CD4-positive, alpha-beta memory T cell (primary cell): Measurements from ENCODE around the gene SINHCAF. TPM values are rescaled to one million over a fixed set of nuclear protein-coding genes. Genes with fewer than 3 reads are reported as not detected.
"Not testable (repeated sequence)": the region's sequence is repeated elsewhere in the genome, so short reads cannot be mapped to it uniquely, and the experiment has no call there.

Source experiments
- CTCF ChIA-PET: fragments of 350-600 bp; sonication (Branson Sonifier 250); formaldehyde crosslinking; loops from one replicate; lab custom pipeline; 2021; ENCODE audit warnings: inconsistent platforms; ENCODE audit not compliant: partially characterized antibody; lab: Charles Lee
- POLR2A ChIA-PET: fragments of 350-600 bp; sonication (Branson Sonifier 250); formaldehyde crosslinking; loops from one replicate; lab custom pipeline; 2021; ENCODE audit not compliant: partially characterized antibody; lab: Charles Lee
- DNase-seq, 5 donors: peaks; one replicate each; pipeline versions ENCODE4 v3.0.0 to v3.0.0-alpha.2; 2020 to 2022; ENCODE audit warnings: mixed read lengths in 1 of 5
- H3K27ac ChIP-seq: one replicate; pipeline ENCODE4 v1.7.0; 2013; ENCODE audit warnings: low read depth, low read length
- H3K27me3 ChIP-seq: 2 replicates; pipeline ENCODE4 v1.7.0; 2013; ENCODE audit warnings: mild to moderate bottlenecking, low read length, moderate library complexity; ENCODE audit not compliant: insufficient read depth
- H3K36me3 ChIP-seq: 2 replicates; pipeline ENCODE4 v1.7.0; 2013; ENCODE audit warnings: mild to moderate bottlenecking, low read length, moderate library complexity; ENCODE audit not compliant: insufficient read depth
- H3K4me1 ChIP-seq: 2 replicates; pipeline ENCODE4 v1.7.0; 2013; ENCODE audit warnings: mild to moderate bottlenecking, low read length, moderate library complexity; ENCODE audit not compliant: insufficient read depth
- H3K4me3 ChIP-seq, 2 donors: one replicate each; pipeline ENCODE4 v1.7.0; 2013; ENCODE audit warnings: low read length in 2 of 2, mild to moderate bottlenecking in 1 of 2
- H3K9me3 ChIP-seq, 2 donors: one replicate each; pipeline ENCODE4 v1.7.0; 2013; ENCODE audit warnings: low read length in 2 of 2, control low read depth in 1 of 2; ENCODE audit not compliant: control insufficient read depth in 1 of 2
- H3K27ac Mint-ChIP-seq, 7 donors: one replicate each; pipeline ENCODE4 v1.8.0; 2020 to 2021; ENCODE audit warnings: mixed read lengths in 7 of 7, mild to moderate bottlenecking in 6 of 7, inconsistent platforms in 3 of 7, moderate library complexity in 3 of 7
- H3K27me3 Mint-ChIP-seq, 2 donors: one replicate each; pipeline ENCODE4 v1.8.0; 2020 to 2021; ENCODE audit warnings: mixed read lengths in 2 of 2
- H3K36me3 Mint-ChIP-seq, 2 donors: one replicate each; pipeline ENCODE4 v1.8.0; 2020 to 2021; ENCODE audit warnings: mixed read lengths in 2 of 2, inconsistent platforms in 1 of 2, mild to moderate bottlenecking in 1 of 2
- H3K4me1 Mint-ChIP-seq, 4 donors: one replicate each; pipeline ENCODE4 v1.8.0; 2020 to 2021; ENCODE audit warnings: mixed read lengths in 4 of 4, mild to moderate bottlenecking in 1 of 4
- H3K4me3 Mint-ChIP-seq, 8 donors: one replicate each; pipeline ENCODE4 v1.8.0; 2020 to 2021; ENCODE audit warnings: mixed read lengths in 8 of 8, mild to moderate bottlenecking in 7 of 8, moderate library complexity in 6 of 8, inconsistent platforms in 3 of 8
- H3K9me3 Mint-ChIP-seq, 8 donors: one replicate each; pipeline ENCODE4 v1.8.0; 2020 to 2021; ENCODE audit warnings: mixed read lengths in 8 of 8, mild to moderate bottlenecking in 5 of 8, inconsistent platforms in 3 of 8, moderate library complexity in 1 of 8
- intact Hi-C: fragments of 100-400 bp; cut with micrococcal nuclease; formaldehyde crosslinking; loops from one replicate; pipeline ENCODE4 v1.15.1; 2023
- polyA plus RNA-seq, 2 donors: library from polyadenylated mRNA; unstranded; fragments of 300-500 nt; fragmentation: Illumina TruSeq; gene quantifications; one replicate each; pipeline ENCODE4 v1.2.3, GENCODE V29; 2021
- total RNA-seq, 2 experiments: library from RNA; stranded (reverse); gene quantifications; one replicate each; pipeline ENCODE4 v1.2.3, GENCODE V29; 2021

The SINHCAF gene
- total and polyA plus RNA-seq, 4 experiments from 2014 or later, result 69.6 to 98.5 (median 92.2) TPM

DNA sequence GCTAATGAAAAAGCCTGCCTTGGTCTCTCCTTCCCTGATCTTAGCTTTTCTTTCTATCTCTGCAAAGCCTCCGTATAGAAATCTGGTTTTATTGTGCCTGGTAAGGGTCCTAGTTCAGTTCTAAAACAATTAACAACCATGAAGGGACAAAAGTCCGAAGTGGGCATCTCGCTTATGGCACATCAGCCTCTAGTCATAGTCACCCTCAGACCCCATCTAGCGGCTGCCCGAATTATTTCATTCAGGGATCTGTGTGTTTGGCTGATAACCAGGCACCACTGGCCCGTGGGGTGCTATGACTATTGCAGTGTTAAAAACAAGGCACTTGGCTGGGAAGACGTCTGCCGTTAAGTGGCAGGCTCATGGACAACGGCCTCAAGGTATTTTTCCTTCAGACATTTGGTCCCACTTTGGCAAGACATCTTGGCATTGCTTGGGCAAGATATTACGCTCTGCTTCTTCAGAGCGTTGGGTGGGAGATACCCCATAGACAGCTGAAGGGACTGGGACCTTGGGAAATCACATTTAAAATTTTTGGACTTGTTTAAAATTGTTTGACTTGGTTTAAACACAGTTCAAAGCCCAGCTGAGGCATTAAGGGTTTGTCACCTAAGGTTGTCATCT is 87.1 kb downstream of the SINHCAF start:
- Mint-ChIP-seq H3K27me3 (peaks cover 21 to 34% of the 10 kb centered on the region in 2 donors), H3K4me3 (peak overlapping the region in 2 of 8 donors; percentile 58 to 60), H3K4me1 (peaks cover 0 to 5% (median 2%) of the 10 kb centered on the region in 4 donors), H3K9me3 (no peaks in the 10 kb centered on the region), H3K36me3 (no peaks in the 10 kb centered on the region), H3K27ac (no peak overlapping the region)
- CTCF ChIA-PET, result interaction anchor here (0.5 to 5.2 kb wide), 13 partner anchors 10 to 397 kb away, joined by 3 to 32 read pairs (median 3); no protein-coding TSS in a partner anchor
- DNase-seq, result peak; percentile 19 to 63 (median 31)
- intact Hi-C loops, result loop anchor here (1.0 kb wide), 1 partner anchor 122 kb away; no protein-coding TSS in a partner anchor
- POLR2A ChIA-PET, result no interaction called here
- Histone ChIP-seq H3K4me1 (no peaks in the 10 kb centered on the region), H3K4me3 (no peak overlapping the region), H3K27me3 (no peaks in the 10 kb centered on the region), H3K27ac (no peak overlapping the region), H3K9me3 (no peaks in the 10 kb centered on the region), H3K36me3 (no peaks in the 10 kb centered on the region)

DNA sequence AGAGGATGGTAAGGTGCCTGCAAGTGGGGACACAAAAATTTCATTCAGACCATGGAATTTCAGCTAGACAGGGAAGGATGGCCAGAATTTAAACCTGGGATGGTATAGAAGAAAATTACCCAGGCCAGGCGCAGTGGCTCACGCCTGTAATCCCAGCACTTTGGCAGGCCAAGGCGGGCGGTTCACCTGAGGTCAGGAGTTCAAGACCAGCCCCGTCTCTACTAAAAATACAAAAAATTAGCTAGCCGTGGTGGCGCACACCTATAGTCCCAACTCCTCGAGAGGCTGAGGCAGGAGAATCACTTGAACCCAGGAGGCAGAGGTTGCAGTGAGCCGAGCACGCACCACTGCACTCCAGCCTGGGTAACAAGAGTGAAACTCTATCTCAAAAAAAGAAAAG is 87.6 kb downstream of the SINHCAF start:
- H3K9me3 ChIP-seq, H3K36me3 ChIP-seq, H3K4me1 Mint-ChIP-seq, DNase-seq, H3K4me1 ChIP-seq, H3K27ac ChIP-seq, H3K36me3 Mint-ChIP-seq, POLR2A ChIA-PET, H3K4me3 Mint-ChIP-seq, H3K27ac Mint-ChIP-seq, H3K4me3 ChIP-seq, H3K9me3 Mint-ChIP-seq, H3K27me3 ChIP-seq: not testable (repeated sequence)
- intact Hi-C loops, result loop anchor here (1.0 kb wide), 1 partner anchor 121 kb away; no protein-coding TSS in a partner anchor
- peaks cover 21 to 37% of the 10 kb centered on the region in 2 donors for H3K27me3 Mint-ChIP-seq
- CTCF ChIA-PET, result interaction anchor here (0.8 to 5.2 kb wide), 10 partner anchors 9 to 391 kb away, joined by 3 to 32 read pairs (median 5); no protein-coding TSS in a partner anchor

DNA sequence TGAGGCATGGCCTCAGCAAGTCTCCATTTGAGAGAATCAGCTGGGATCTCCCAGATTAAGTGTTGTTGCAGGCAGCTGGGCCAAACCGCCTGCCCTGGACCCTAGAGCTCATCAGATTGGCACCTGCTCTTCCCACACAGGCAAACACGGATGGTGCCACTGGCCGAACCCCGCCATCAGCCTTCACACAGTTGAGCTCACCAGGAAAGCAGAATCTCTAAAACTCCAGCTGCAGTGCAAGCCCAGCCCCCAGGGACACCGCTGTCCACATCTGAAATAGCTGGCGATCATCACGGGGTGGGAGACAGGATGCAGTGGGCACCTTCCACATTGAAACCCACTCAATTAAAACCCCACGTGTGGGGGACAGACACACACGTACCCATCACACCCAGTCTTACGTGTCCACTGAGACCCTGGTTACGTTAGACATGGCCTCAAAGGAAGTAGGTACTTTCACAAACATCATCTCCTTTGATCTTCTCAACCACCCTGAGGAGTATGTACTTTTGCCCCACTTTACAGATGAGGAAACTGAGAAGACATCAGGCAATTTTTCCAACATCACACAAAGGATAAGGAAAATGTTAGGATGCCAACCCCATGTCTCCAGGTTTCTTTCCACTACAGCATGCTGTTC is 88.8 kb downstream of the SINHCAF start:
- ChIA-PET CTCF (interaction anchor here (1.6 to 5.2 kb wide), 6 partner anchors 8 to 390 kb away, joined by 3 to 32 read pairs (median 8); no protein-coding TSS in a partner anchor), POLR2A (no interaction called here)
- H3K27ac ChIP-seq, result no peak overlapping the region
- DNase-seq, result no peak
- intact Hi-C loops, result no loop called here
- no peaks in the 10 kb centered on the region for H3K9me3 ChIP-seq
- H3K4me3 Mint-ChIP-seq, result no peak overlapping the region
- H3K27ac Mint-ChIP-seq, result peak overlapping the region in 1 of 7 donors; percentile 16
- H3K4me1 ChIP-seq, result no peaks in the 10 kb centered on the region
- H3K27me3 ChIP-seq, result no peaks in the 10 kb centered on the region
- peaks cover 0 to 5% (median 2%) of the 10 kb centered on the region in 4 donors for H3K4me1 Mint-ChIP-seq
- peaks cover 23 to 41% of the 10 kb centered on the region in 2 donors for H3K27me3 Mint-ChIP-seq
- H3K36me3 ChIP-seq, result no peaks in the 10 kb centered on the region
- H3K36me3 Mint-ChIP-seq, result no peaks in the 10 kb centered on the region
- no peaks in the 10 kb centered on the region for H3K9me3 Mint-ChIP-seq
- no peak overlapping the region for H3K4me3 ChIP-seq

DNA sequence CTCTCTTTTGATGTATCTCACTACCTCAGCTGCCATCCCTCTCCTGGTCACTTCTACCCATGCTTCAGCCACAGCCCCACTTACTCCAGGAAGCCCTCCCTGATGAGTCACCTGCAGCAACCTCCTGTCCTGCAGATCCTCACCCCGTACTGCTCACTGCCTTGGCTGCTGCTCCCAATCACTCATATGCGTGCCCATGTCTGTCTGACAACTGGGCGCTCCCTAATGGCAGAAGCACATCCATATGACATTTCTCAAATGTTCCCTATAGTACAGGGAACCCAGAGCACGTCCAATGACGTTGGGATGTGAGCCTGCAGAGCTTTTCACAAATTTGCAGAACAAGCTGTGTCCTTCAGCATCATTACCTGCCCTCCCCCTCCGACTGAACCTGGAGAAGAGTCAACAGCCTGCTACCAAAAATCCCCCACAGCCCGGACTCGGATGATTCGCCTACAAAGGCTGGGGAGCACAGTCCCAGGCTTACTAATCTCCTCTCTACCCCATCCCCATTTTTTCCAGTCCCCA is 90.0 kb downstream of the SINHCAF start:
- Histone ChIP-seq H3K4me1 (no peaks in the 10 kb centered on the region), H3K36me3 (no peaks in the 10 kb centered on the region), H3K27me3 (no peaks in the 10 kb centered on the region), H3K9me3 (no peaks in the 10 kb centered on the region), H3K4me3 (no peak overlapping the region), H3K27ac (no peak overlapping the region)
- intact Hi-C loops, result no loop called here
- Mint-ChIP-seq H3K4me3 (no peak overlapping the region), H3K27ac (no peak overlapping the region), H3K27me3 (peaks cover 23 to 45% of the 10 kb centered on the region in 2 donors), H3K4me1 (peaks cover 0 to 5% (median 2%) of the 10 kb centered on the region in 4 donors), H3K9me3 (peaks cover 0 to 6% (median 2%) of the 10 kb centered on the region in 8 donors), H3K36me3 (no peaks in the 10 kb centered on the region)
- no peak for DNase-seq
- CTCF ChIA-PET, result interaction anchor here (1.1 to 2.3 kb wide), 3 partner anchors 29 to 389 kb away, joined by 3 to 11 read pairs (median 10); no protein-coding TSS in a partner anchor
- POLR2A ChIA-PET, result no interaction called here

DNA sequence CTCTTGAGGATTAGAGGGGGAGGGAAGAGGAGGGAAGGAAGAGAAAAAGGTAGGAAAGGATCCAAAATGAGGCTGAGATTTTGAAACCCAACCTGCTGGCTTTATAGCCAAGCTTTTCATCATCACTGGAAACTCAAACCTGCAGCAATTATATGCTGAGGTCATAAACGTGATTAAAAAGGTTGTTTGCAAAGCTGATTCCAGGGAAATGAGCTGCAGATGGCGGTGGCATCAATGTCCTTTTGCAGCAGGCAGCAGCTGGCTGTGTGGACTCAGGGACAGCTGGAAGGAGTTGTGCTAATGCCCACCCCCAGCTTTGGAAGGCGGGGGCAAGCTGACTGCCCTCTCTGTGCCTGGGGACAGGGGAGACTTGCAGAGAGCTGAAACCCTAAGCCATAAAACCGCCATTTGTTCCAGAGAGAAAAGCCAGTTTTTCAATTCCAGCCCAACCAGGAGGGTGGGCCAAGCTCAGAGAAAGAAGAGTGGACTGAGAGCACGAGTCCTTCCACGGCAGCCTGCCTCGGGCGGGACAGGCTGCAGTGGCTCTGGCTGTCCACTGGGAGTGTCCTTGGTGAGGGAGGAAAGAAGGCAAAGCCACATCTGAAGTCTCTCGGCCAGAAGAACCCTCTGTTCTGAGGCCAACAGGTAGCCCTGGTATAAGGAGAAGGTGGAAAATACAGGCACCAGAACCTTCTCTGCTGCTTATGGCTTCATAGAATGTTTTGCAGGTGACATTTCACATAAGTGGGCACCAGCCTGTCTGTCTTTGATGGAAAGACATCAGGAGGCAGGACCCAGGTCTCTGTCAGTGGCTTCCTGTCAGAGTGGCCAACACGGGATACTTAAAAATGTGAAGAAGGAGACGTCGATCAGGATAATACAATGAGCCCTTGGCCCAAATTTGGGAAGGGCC is 90.7 kb downstream of the SINHCAF start:
- intact Hi-C loops, result no loop called here
- H3K4me1 ChIP-seq, result no peaks in the 10 kb centered on the region
- Mint-ChIP-seq H3K4me3 (peak overlapping the region in 1 of 8 donors; percentile 57), H3K9me3 (peaks cover 0 to 6% (median 2%) of the 10 kb centered on the region in 8 donors), H3K4me1 (peaks cover 0 to 5% (median 2%) of the 10 kb centered on the region in 4 donors), H3K27me3 (peaks cover 23 to 42% of the 10 kb centered on the region in 2 donors), H3K36me3 (no peaks in the 10 kb centered on the region), H3K27ac (no peak overlapping the region)
- H3K9me3 ChIP-seq, result no peaks in the 10 kb centered on the region
- no peaks in the 10 kb centered on the region for H3K36me3 ChIP-seq
- no peaks in the 10 kb centered on the region for H3K27me3 ChIP-seq
- POLR2A ChIA-PET, result no interaction called here
- H3K4me3 ChIP-seq, result no peak overlapping the region
- no peak for DNase-seq
- CTCF ChIA-PET, result interaction anchor here (0.8 to 2.2 kb wide), 3 partner anchors 15 to 388 kb away, joined by 3 to 10 read pairs (median 3); no protein-coding TSS in a partner anchor
- H3K27ac ChIP-seq, result no peak overlapping the region

DNA sequence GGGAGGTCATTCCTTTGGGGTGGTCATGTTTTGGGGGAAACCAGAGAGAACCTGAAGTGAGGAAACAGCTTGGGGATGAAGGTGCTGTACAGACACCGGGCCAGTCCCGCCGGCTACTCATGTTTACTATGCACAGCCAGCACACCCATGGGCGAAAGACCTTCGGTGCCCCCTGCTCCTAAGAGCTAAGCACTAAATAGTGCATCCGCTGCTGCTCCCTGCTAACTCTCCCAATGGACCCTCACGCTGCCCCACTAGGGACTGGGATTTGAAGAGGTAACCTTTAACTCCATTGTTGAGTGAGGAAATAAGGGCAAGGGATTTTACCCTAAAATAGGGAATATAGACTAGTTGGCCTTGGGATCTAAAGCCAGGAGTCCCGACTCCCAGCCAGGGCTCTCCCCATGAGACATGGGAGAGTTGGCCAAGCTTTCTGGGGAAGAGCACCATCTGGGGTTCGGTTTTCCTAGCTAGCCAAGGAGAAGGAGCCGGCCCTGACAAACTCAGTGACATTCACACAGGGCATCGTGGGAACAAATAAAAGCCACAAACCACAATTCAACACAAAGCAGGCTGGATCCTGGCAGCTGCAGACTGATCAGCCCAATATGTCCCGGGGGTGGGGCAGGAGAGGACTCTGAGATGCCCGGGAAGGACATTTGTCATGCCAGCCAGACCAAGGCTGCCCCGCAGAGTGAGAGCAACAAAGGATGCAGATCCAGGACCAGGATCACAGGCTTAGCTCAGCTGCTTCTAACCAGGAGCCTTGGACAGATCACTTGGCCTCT is 91.7 kb downstream of the SINHCAF start:
- H3K9me3 ChIP-seq, result no peaks in the 10 kb centered on the region
- ChIA-PET POLR2A (no interaction called here), CTCF (interaction anchor here (0.8 kb wide), 1 partner anchor 16 kb away, joined by 3 read pairs; no protein-coding TSS in a partner anchor)
- DNase-seq, result no peak
- H3K27ac ChIP-seq, result no peak overlapping the region
- no peak overlapping the region for H3K27ac Mint-ChIP-seq
- no peaks in the 10 kb centered on the region for H3K4me1 ChIP-seq
- intact Hi-C loops, result no loop called here
- H3K36me3 Mint-ChIP-seq, result no peaks in the 10 kb centered on the region
- H3K4me1 Mint-ChIP-seq, result peaks cover 0 to 5% (median 2%) of the 10 kb centered on the region in 4 donors
- peaks cover 0 to 6% (median 2%) of the 10 kb centered on the region in 8 donors for H3K9me3 Mint-ChIP-seq
- H3K4me3 Mint-ChIP-seq, result peak overlapping the region in 1 of 8 donors; percentile 33
- H3K27me3 ChIP-seq, result no peaks in the 10 kb centered on the region
- H3K4me3 ChIP-seq, result no peak overlapping the region
- no peaks in the 10 kb centered on the region for H3K36me3 ChIP-seq
- peaks cover 23 to 42% of the 10 kb centered on the region in 2 donors for H3K27me3 Mint-ChIP-seq
